Nephron (organoid): ENCODE measurements around the gene TCP11L2.
"Not testable (repeated sequence)": the region's sequence is repeated elsewhere in the genome, so short reads cannot be mapped to it uniquely, and the experiment has no call there.

Experiments used
- H3K27ac Mint-ChIP-seq, 3 experiments: 2 replicates each; pipeline ENCODE4 v1.8.0; 2020; ENCODE audit warnings: mixed read lengths in 3 of 3, mild to moderate bottlenecking in 2 of 3, moderate library complexity in 1 of 3
- H3K27me3 Mint-ChIP-seq: 2 replicates; pipeline ENCODE4 v1.8.0; 2021; ENCODE audit warnings: low read depth, mild to moderate bottlenecking, moderate library complexity, mixed read lengths
- H3K36me3 Mint-ChIP-seq: 2 replicates; pipeline ENCODE4 v1.8.0; 2020; ENCODE audit warnings: low read depth, mixed read lengths
- H3K4me1 Mint-ChIP-seq: 2 replicates; pipeline ENCODE4 v1.8.0; 2020; ENCODE audit warnings: mixed read lengths
- H3K4me3 Mint-ChIP-seq, 3 experiments: 2 replicates each; pipeline ENCODE4 v1.8.0; 2020; ENCODE audit warnings: mild to moderate bottlenecking in 3 of 3, mixed read lengths in 3 of 3, moderate library complexity in 2 of 3
- H3K9me3 Mint-ChIP-seq: 2 replicates; pipeline ENCODE4 v1.8.0; 2020; ENCODE audit warnings: mixed read lengths
- TF ChIP-seq, protein P1 (sequence below), 3 experiments: fragments of 200-600 bp; sonication (generic); IDR thresholded peaks; one replicate each; pipeline ENCODE4 v1.5.0; 2021; ENCODE audit warnings: antibody characterized with exemption in 3 of 3; ENCODE audit not compliant: unreplicated experiment in 3 of 3

TCP11L2 gene

DNA sequence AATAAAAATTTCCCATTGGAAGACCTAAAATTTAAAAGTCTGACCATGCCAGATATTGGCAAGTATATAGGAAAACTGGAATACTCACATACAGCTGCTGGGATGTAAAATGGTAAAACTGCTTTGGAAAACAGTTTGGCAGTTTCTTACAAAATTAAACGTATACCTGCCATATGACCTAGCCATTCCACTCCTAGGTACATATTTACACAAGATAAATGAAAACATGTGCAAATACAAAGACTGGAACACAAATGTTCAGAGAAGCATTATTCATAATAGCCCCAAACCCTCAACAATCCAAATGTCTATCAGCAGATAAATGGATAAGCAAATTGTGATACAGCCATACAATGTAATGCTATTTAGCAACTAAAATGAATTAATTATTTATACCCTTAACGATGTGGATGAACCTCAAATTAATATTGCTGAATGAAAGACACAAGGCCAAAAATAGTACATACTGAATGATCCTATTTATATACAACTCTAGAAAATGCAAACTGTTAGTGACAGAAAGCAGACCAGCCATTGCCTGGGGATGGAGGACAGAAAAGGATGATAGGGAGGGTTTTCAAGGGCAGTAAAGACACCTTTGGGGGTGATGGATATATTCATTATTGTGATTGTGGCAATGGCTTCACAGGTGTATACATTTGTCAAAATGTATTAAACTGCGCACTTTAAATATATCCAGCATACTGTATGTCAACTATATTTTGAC, 21.3 kb upstream of the TCP11L2 start:
- TF ChIP-seq, protein P1, sequence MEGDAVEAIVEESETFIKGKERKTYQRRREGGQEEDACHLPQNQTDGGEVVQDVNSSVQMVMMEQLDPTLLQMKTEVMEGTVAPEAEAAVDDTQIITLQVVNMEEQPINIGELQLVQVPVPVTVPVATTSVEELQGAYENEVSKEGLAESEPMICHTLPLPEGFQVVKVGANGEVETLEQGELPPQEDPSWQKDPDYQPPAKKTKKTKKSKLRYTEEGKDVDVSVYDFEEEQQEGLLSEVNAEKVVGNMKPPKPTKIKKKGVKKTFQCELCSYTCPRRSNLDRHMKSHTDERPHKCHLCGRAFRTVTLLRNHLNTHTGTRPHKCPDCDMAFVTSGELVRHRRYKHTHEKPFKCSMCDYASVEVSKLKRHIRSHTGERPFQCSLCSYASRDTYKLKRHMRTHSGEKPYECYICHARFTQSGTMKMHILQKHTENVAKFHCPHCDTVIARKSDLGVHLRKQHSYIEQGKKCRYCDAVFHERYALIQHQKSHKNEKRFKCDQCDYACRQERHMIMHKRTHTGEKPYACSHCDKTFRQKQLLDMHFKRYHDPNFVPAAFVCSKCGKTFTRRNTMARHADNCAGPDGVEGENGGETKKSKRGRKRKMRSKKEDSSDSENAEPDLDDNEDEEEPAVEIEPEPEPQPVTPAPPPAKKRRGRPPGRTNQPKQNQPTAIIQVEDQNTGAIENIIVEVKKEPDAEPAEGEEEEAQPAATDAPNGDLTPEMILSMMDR (IDR thresholded peaks at IDR 0.05; ENCODE audit: unreplicated experiment in 3 of 3), result no peak
- H3K4me1 Mint-ChIP-seq, result peaks cover 10% of the 10 kb centered on the region
- peaks cover 10% of the 10 kb centered on the region for H3K9me3 Mint-ChIP-seq
- H3K27me3 Mint-ChIP-seq, result no peaks in the 10 kb centered on the region
- H3K36me3 Mint-ChIP-seq, result no peaks in the 10 kb centered on the region
- H3K27ac Mint-ChIP-seq, result no peak overlapping the region
- H3K4me3 Mint-ChIP-seq, result no peak overlapping the region

DNA sequence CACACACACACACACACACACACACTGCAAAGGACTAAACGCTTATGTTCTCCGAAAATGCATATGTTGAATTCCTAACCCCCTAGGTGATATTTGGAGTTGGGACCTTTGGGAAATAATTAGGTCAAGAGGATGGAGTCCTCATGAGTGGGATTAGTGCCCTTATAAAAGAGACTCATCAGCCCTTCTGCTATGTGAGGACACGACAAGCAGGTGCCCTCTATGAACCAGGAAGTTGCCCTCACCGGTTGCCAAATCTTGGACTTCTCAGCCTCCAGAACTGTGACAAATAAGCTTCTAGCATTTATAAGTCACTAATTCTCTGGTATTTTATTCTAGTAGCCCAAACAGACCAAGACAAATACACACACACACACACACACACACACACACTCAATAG, 20.7 kb upstream of the TCP11L2 start:
- H3K9me3 Mint-ChIP-seq, result peaks cover 10% of the 10 kb centered on the region
- no peak overlapping the region for H3K27ac Mint-ChIP-seq

DNA sequence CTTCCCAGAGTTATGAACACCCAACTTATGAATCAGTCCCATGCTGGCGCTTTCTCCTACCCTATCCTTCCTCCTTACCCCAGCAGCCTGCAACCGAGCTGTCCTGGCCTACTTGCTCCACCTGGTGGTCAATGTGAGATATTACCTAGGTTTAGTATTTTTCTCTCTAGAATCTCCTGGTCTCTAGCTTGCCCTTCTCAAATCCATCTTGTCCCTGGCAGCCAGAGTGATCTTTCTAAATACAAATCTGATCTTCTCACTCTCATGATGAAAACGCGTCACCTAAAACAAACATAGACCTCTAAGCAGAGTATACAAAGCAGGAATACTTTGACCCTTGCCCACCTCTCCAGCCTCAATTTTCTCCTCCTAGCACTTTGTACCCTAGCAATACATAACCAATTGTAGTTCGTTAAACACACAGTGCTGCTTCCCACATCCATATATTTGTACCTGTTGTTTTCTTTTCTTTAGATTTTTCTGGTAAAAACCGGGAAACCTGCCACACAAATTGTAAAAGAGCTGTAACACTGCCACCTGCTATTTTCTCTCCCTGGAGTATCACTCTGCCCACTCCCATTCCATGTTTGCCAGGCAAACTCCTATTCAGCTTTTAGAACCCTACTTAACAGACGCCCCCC, 20.0 kb upstream of the TCP11L2 start:
- H3K27ac Mint-ChIP-seq, result peak overlapping the region in 1 of 3 experiments; percentile 36
- H3K4me1 Mint-ChIP-seq, result peaks cover 6% of the 10 kb centered on the region
- TF ChIP-seq, protein P1 (IDR thresholded peaks at IDR 0.05; ENCODE audit: unreplicated experiment in 3 of 3), result peak; percentile 44 to 71 (median 56)
- H3K9me3 Mint-ChIP-seq, result peaks cover 10% of the 10 kb centered on the region
- no peak overlapping the region for H3K4me3 Mint-ChIP-seq
- H3K27me3 Mint-ChIP-seq, result no peaks in the 10 kb centered on the region
- H3K36me3 Mint-ChIP-seq, result no peaks in the 10 kb centered on the region

More for the DNA sequence above, 20.7 kb upstream of the TCP11L2 start:
- TF ChIP-seq, protein P1 (IDR thresholded peaks at IDR 0.05; ENCODE audit: unreplicated experiment in 3 of 3), result no peak
- no peak overlapping the region for H3K4me3 Mint-ChIP-seq
- no peaks in the 10 kb centered on the region for H3K36me3 Mint-ChIP-seq
- no peaks in the 10 kb centered on the region for H3K27me3 Mint-ChIP-seq
- H3K4me1 Mint-ChIP-seq, result peaks cover 10% of the 10 kb centered on the region

DNA sequence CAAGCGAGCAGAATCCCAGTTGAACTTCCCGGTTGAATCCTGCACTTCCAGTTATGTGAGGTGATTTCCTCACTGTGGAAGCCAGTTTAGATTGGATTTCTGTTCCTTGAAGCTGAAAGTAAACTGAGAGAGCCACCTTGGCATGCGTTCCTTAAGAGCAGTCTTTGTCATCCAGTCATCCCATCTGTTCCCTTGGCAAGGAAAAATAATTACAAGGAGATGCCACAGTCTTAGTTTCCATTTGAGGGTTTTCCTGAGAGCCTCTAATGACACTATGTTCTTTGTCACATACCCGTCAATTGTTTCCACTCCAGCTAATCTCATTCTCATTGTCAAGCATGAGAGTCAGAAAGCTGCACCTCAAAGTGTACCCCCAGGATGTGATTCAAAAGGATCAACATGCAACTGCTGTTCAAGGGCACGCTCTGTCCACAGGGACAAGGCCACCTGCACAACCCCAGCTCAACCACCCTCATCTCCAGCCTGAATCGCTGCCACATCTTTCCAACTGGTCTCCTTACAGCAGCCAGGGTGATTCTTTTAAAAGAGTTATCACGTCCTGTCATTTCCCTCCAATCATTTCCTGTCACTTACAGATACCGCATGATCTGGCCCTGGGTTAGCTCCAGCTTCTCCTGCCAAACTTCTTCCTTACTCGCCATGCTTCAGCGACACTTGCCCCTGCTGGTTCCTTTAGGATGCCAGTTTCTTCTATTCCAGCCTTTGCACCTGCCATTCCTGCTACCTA, 18.0 kb upstream of the TCP11L2 start:
- Mint-ChIP-seq H3K27me3 (no peaks in the 10 kb centered on the region), H3K4me3 (no peak overlapping the region), H3K36me3 (no peaks in the 10 kb centered on the region), H3K27ac (no peak overlapping the region), H3K9me3 (peaks cover 10% of the 10 kb centered on the region), H3K4me1 (no peaks in the 10 kb centered on the region)
- TF ChIP-seq, protein P1 (IDR thresholded peaks at IDR 0.05; ENCODE audit: unreplicated experiment in 3 of 3), result no peak

DNA sequence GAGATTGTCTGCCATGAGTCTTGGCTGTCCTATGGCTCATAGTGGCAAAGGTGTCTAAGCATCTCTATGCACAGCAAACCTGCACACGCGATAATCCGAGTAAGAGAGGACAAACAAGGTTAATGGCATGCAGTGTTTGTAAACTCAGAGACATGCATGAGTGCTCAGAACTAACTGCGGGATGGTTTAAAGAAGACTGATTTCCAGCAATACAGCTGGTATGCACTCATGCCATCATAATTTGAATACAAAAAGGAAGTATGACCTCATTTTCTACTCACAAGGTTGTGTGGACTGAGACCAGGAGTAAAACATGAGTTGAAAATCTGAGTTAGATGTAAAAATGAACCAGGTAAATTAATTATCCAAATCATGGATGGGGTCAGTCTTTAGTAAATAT, 16.6 kb upstream of the TCP11L2 start:
- TF ChIP-seq, protein P1 (IDR thresholded peaks at IDR 0.05; ENCODE audit: unreplicated experiment in 3 of 3), result no peak
- Mint-ChIP-seq H3K36me3 (no peaks in the 10 kb centered on the region), H3K4me3 (no peak overlapping the region), H3K27ac (peak overlapping the region in 1 of 3 experiments; percentile 49), H3K9me3 (peaks cover 10% of the 10 kb centered on the region), H3K4me1 (no peaks in the 10 kb centered on the region), H3K27me3 (no peaks in the 10 kb centered on the region)

GRCh38 chr12:106286576-106287162, 15.9 kb upstream of the TCP11L2 start:
- H3K4me3 Mint-ChIP-seq, H3K27ac Mint-ChIP-seq, H3K36me3 Mint-ChIP-seq, H3K4me1 Mint-ChIP-seq, H3K27me3 Mint-ChIP-seq, H3K9me3 Mint-ChIP-seq: not testable (repeated sequence)
